Nephron progenitor cell (in vitro differentiated cells): Measurements from ENCODE around the gene FYN.

Source experiments
- DNase-seq: peaks from one replicate; pipeline ENCODE4 v3.0.0; 2021
- H3K27ac Mint-ChIP-seq: 2 replicates; pipeline ENCODE4 v1.8.0; 2021; ENCODE audit warnings: mild to moderate bottlenecking, moderate library complexity, mixed read lengths
- H3K27me3 Mint-ChIP-seq: 2 replicates; pipeline ENCODE4 v1.8.0; 2021; ENCODE audit warnings: mild to moderate bottlenecking, low read depth, mixed read lengths; ENCODE audit not compliant: poor library complexity
- H3K36me3 Mint-ChIP-seq: 2 replicates; pipeline ENCODE4 v1.8.0; 2021; ENCODE audit warnings: low read depth, mixed read lengths
- H3K4me1 Mint-ChIP-seq: 2 replicates; pipeline ENCODE4 v1.8.0; 2021; ENCODE audit warnings: mixed read lengths
- H3K4me3 Mint-ChIP-seq: 2 replicates; pipeline ENCODE4 v1.8.0; 2021; ENCODE audit warnings: mild to moderate bottlenecking, moderate library complexity, mixed read lengths
- H3K9me3 Mint-ChIP-seq: 2 replicates; pipeline ENCODE4 v1.8.0; 2021; ENCODE audit warnings: mild to moderate bottlenecking, moderate library complexity, mixed read lengths
- CTCF ChIP-seq: fragments of 200-600 bp; sonication (generic); IDR thresholded peaks from 2 replicates; pipeline ENCODE4 v1.5.0; 2021; ENCODE audit warnings: antibody characterized with exemption

Gene FYN

GRCh38 chr6:111722179-111722731 is 151.0 kb downstream of the FYN start:
- DNase-seq = no peak
- no peak for TF ChIP-seq CTCF
- Mint-ChIP-seq H3K27ac (no peak overlapping the region), H3K4me1 (peaks cover 5% of the 10 kb centered on the region), H3K36me3 (peaks cover 58% of the 10 kb centered on the region), H3K27me3 (peaks cover 4% of the 10 kb centered on the region), H3K9me3 (peaks cover 5% of the 10 kb centered on the region), H3K4me3 (no peak overlapping the region)

GRCh38 chr6:111721753-111722154 is 151.5 kb downstream of the FYN start:
- Mint-ChIP-seq H3K4me3 (no peak overlapping the region), H3K4me1 (peaks cover 5% of the 10 kb centered on the region), H3K36me3 (peaks cover 53% of the 10 kb centered on the region), H3K9me3 (peaks cover 5% of the 10 kb centered on the region), H3K27me3 (peaks cover 4% of the 10 kb centered on the region), H3K27ac (no peak overlapping the region)
- DNase-seq = peak; percentile 30
- peak; percentile 42 for TF ChIP-seq CTCF

GRCh38 chr6:111720931-111721496 is 152.2 kb downstream of the FYN start:
- Mint-ChIP-seq H3K4me1 (peaks cover 9% of the 10 kb centered on the region), H3K9me3 (peaks cover 5% of the 10 kb centered on the region), H3K27ac (peak overlapping the region; percentile 43), H3K27me3 (no peaks in the 10 kb centered on the region), H3K4me3 (no peak overlapping the region), H3K36me3 (peaks cover 49% of the 10 kb centered on the region)
- no peak for DNase-seq
- no peak for TF ChIP-seq CTCF

GRCh38 chr6:111718990-111719389 is 154.3 kb downstream of the FYN start:
- Mint-ChIP-seq H3K9me3 (peaks cover 5% of the 10 kb centered on the region), H3K36me3 (peaks cover 51% of the 10 kb centered on the region), H3K27ac (no peak overlapping the region), H3K4me3 (no peak overlapping the region), H3K27me3 (no peaks in the 10 kb centered on the region), H3K4me1 (peaks cover 19% of the 10 kb centered on the region)
- no peak for TF ChIP-seq CTCF
- no peak for DNase-seq

GRCh38 chr6:111718326-111718725 is 154.9 kb downstream of the FYN start:
- no peak for TF ChIP-seq CTCF
- Mint-ChIP-seq H3K4me1 (peaks cover 25% of the 10 kb centered on the region), H3K27ac (no peak overlapping the region), H3K36me3 (peaks cover 56% of the 10 kb centered on the region), H3K27me3 (no peaks in the 10 kb centered on the region), H3K9me3 (peaks cover 5% of the 10 kb centered on the region), H3K4me3 (no peak overlapping the region)
- DNase-seq = no peak

GRCh38 chr6:111717621-111718020 is 155.6 kb downstream of the FYN start:
- Mint-ChIP-seq H3K27me3 (no peaks in the 10 kb centered on the region), H3K4me1 (peaks cover 32% of the 10 kb centered on the region), H3K27ac (no peak overlapping the region), H3K4me3 (no peak overlapping the region), H3K36me3 (peaks cover 56% of the 10 kb centered on the region), H3K9me3 (peaks cover 5% of the 10 kb centered on the region)
- no peak for TF ChIP-seq CTCF
- DNase-seq = no peak
